Gastrocnemius medialis (tissue), 4 donors: Measurements from ENCODE around the gene CYP26A1.

ENCODE experiments used
- POLR2A ChIP-seq, 2 donors: fragments of 450-650 bp; IDR thresholded peaks; one replicate each; pipeline ENCODE4 v1.6.1; 2017; ENCODE audit warnings: antibody characterized with exemption in 2 of 2, mild to moderate bottlenecking in 2 of 2, moderate library complexity in 2 of 2
- TF ChIP-seq, protein P1 (sequence below), 5 experiments: fragments of 450-650 bp in 3 of 5; fragments of 200-600 bp in 2 of 5; sonication (generic) in 2 of 5; IDR thresholded peaks in 4 of 5; conservative IDR thresholded peaks in 1 of 5; 1 replicate in 4 of 5; 2 replicates in 1 of 5; pipeline ENCODE4 v1.5.1; 2016 to 2019; ENCODE audit warnings: antibody characterized with exemption in 5 of 5, mild to moderate bottlenecking in 3 of 5, moderate library complexity in 3 of 5

DNA sequence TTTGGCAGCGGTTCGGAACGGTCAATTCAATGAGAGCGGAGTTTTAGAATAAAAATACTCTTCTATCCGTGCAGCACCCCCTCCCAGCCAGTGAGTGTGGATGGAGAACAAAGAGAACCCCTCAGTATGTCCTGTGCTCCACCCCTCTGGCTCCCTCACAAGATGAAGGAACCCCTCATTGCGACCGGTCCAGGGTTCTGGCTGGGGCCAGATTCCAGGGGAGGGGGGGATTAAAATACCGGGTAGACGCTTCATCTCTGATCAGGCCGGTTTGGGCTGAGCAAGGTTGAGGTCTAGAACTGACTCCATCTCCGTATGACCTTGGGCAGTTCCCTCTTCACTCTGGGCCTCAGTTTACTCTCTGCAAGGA is 7.2 kb upstream of the CYP26A1 start:
- TF ChIP-seq, protein P1, sequence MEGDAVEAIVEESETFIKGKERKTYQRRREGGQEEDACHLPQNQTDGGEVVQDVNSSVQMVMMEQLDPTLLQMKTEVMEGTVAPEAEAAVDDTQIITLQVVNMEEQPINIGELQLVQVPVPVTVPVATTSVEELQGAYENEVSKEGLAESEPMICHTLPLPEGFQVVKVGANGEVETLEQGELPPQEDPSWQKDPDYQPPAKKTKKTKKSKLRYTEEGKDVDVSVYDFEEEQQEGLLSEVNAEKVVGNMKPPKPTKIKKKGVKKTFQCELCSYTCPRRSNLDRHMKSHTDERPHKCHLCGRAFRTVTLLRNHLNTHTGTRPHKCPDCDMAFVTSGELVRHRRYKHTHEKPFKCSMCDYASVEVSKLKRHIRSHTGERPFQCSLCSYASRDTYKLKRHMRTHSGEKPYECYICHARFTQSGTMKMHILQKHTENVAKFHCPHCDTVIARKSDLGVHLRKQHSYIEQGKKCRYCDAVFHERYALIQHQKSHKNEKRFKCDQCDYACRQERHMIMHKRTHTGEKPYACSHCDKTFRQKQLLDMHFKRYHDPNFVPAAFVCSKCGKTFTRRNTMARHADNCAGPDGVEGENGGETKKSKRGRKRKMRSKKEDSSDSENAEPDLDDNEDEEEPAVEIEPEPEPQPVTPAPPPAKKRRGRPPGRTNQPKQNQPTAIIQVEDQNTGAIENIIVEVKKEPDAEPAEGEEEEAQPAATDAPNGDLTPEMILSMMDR (IDR thresholded peaks at IDR 0.05 in 4 of 5, conservative IDR thresholded peaks at IDR 0.05 in 1 of 5), result no peak
- no peak for TF ChIP-seq POLR2A (IDR thresholded peaks at IDR 0.05)
